ENCODE data around the gene VASN.
A peak's percentile ranks its signal among the peaks of the same experiment; 100 is the strongest.
"Not testable (repeated sequence)": the region's sequence is repeated elsewhere in the genome, so short reads cannot be mapped to it uniquely, and the experiment has no call there.

Gene VASN

GRCh38 chr16:4371357-4372000, at the start of gene VASN:
Gene VASN (plus strand): TSS chr16:4371848. CDS start chr16:4380878, 9,030 bp downstream.
- peak; percentile 53 for DNase-seq (ENCODE audit: low spot score)

- no peak for DNase-seq (ENCODE audit: low spot score)
Observed at GRCh38 chr16:4322121-4323052, 49.3 kb upstream of the VASN start.

GRCh38 chr16:4323071-4323844, 48.4 kb upstream of the VASN start:
- no peak for DNase-seq (ENCODE audit: low spot score)

- DNase-seq (ENCODE audit: low spot score): no peak
Observed at GRCh38 chr16:4323845-4324488, 47.7 kb upstream of the VASN start.

- no peak for DNase-seq (ENCODE audit: low spot score)
Observed at GRCh38 chr16:4324492-4325252, 47.0 kb upstream of the VASN start.

- DNase-seq (ENCODE audit: low spot score): no peak
Observed at GRCh38 chr16:4325253-4325758, 46.3 kb upstream of the VASN start.

- no peak for DNase-seq (ENCODE audit: low spot score)
Observed at GRCh38 chr16:4327386-4328045, 44.1 kb upstream of the VASN start.

- peak; percentile 36 for DNase-seq (ENCODE audit: low spot score)
Observed at GRCh38 chr16:4328046-4328781, 43.4 kb upstream of the VASN start.

GRCh38 chr16:4328782-4329775, 42.6 kb upstream of the VASN start:
- no peak for DNase-seq (ENCODE audit: low spot score)

- peak; percentile 64 for DNase-seq (ENCODE audit: low spot score)
Observed at GRCh38 chr16:4330277-4330874, 41.3 kb upstream of the VASN start.

GRCh38 chr16:4332083-4332482, 39.6 kb upstream of the VASN start:
- DNase-seq (ENCODE audit: low spot score): no peak

GRCh38 chr16:4332623-4333307, 38.9 kb upstream of the VASN start:
- DNase-seq (ENCODE audit: low spot score): no peak

GRCh38 chr16:4333308-4333638, 38.4 kb upstream of the VASN start:
- no peak for DNase-seq (ENCODE audit: low spot score)

- not testable (repeated sequence) for DNase-seq (ENCODE audit: low spot score)
Observed at GRCh38 chr16:4333714-4334113, 37.9 kb upstream of the VASN start.

GRCh38 chr16:4334724-4335495, 36.7 kb upstream of the VASN start:
- no peak for DNase-seq (ENCODE audit: low spot score)

- no peak for DNase-seq (ENCODE audit: low spot score)
Observed at GRCh38 chr16:4336701-4337539, 34.7 kb upstream of the VASN start.

All from activated CD4-positive, alpha-beta T cell treated with anti-CD3 and anti-CD28 coated beads, Interleukin-2, Interleukin-4, amounts not matched to agents 100 ng/mL and 50 ng/mL, durations not matched to agents 16 hours and 8 hours (primary cell).